T1000 (cell line): ENCODE measurements around the gene EXOSC3.
"Not testable (repeated sequence)": the region's sequence is repeated elsewhere in the genome, so short reads cannot be mapped to it uniquely, and the experiment has no call there.

ENCODE experiments used
- DNase-seq: peaks from one replicate; lab custom pipeline; 2025; ENCODE audit warnings: mixed read lengths; lab: John Stamatoyannopoulos, UW

Gene EXOSC3

DNA sequence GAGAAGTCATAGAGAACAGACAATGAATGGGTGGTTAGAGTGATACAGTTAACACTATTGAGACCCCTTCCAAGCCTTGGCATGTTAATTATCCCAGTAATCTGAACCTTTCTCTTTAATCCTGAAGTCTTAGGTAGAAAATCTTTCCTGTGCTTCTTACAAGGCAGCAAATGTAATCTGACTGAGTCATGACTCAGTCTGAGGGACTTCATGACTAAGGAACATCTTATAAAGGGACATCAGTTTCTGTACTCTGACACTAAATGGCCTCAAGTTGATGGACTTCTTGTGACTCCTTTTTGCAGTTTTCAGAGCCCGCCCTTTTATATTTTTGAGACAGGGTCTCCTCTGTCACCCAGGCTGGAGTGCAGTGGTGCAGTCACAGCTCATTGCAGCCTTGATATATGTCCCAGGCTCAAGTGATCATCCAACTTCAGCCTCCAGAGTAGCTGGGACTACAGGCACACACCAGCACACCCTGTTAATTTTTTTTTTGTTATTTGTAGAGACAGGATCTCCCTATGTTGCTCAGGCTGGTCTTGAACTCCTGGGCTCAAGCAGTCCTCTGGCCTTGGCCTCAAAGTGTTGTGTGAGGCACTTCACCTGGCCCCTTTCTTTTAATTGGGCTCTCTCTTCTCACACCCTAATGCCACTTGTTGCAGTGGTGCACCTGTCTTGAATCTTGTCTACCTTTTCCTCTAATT is 9.5 kb downstream of the EXOSC3 start:
- no peak for DNase-seq

DNA sequence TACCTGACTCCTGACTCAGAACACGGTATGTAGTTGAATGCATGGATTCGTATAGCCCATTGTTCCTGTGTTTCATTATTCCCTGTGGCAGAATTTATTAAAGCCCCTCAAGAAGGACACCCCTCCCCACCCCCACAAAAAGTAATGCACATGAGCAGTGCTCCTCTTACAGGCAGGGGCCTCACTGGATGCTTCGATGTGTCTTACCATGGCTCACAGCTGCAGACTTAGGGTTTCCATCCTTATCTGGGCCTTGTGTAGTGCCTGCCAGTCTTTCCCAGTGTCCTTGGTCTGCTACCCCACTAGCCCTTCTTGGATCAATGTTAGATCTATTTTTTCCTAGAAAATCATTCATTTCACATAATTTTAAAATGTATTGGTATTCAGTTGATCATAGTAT is 14.9 kb downstream of the EXOSC3 start:
- no peak for DNase-seq

DNA sequence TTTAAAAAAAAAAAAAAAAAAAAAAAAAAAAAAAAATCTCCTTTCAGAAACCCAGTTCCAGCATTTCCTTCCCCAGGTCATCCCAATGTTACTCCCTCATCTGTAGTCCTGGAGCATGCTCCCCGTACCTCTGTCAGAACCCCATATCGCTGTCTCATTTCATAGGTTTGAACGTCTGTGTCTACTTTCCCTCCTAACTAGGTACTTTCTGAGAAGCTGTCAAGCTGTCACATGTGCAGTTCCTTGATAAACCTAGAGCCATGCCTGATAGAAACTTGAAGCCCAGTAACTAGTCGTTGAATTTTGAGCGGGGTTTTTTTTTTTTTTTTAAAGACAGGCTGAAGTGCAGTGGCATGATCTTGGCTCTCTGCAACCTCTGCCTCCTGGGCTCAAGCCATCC is 15.6 kb downstream of the EXOSC3 start:
- DNase-seq = no peak

GRCh38 chr9:37765263-37765662 is 19.6 kb downstream of the EXOSC3 start:
- DNase-seq = not testable (repeated sequence)

DNA sequence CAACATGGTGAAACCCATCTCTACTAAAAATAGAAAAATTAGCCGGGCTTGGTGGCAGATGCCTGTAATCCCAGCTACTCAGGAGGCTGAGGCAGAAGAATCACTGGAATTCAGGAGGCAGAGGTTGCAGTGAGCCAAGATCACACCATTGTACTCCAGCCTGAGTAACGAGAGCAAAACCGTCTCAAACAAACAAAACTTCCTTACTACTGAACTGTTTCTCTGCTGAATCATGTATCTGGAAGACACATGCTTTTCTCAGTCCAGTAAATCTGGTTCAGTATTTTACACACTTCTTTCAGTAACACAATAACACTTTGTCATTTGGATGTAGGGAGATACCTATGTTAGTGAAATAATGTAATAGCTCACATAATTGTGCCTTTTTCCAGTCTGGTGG is 23.4 kb downstream of the EXOSC3 start:
- no peak for DNase-seq

- DNase-seq = no peak
Observed at GRCh38 chr9:37760416-37761161, 24.3 kb downstream of the EXOSC3 start.

DNA sequence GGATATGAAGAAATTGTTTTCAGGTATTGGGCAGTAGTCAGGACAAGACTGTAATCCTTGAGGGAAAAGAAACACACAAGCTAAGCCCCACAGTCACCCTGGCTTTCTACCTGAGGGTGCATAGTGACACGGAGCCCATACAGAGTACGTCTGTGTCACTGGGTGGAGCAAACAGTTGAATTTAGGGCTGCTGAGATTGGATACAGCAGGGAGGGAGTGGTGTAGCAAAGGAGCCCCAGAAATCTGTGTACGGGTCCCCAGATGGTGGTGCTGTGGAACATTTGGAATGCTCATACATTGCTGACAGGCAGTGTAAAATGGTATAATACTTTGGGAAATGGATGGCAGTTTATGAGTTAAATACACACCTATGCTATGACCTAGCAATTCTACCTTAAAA is 26.1 kb downstream of the EXOSC3 start:
- DNase-seq = no peak

DNA sequence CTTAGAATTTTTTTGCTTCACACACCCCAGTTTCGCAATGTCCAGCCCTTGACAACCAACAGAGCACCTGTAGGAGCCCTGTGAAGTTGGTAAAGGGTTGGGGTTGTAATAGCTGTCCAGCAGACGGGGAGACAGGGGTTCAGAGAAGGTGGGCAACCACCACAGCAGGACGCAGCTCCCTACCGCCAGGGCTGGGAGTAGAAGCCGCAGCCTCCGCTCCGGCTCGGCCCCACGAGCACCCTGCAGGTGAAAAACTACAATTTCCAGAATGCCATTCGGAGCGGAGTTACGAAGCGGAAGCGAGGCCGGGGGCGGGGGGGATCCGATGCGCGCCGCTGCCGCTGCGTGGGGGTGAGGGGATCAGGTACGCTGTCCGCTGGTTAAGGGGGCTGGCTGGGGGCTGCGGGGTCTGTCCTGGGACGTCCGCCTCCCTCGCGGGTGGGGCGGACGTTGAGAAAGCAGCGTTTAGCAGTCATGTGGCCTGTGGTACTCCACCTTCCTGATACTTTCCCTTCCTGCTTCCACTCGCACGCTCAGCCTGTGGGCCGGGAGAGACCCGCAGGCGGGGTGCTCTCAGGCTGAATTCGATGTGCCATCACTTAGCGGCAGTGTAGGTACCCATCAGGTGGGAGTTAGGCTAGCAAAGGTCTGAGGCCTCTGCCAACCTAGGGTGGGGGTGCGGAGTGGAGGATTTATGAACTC is 31.2 kb downstream of the EXOSC3 start, which contains the start of gene TRMT10B:
Gene TRMT10B (plus strand): TSS at position 317 of the 702 bp plus-strand sequence. CDS start 8,127 bp downstream, outside the sequence.
- DNase-seq = no peak

DNA sequence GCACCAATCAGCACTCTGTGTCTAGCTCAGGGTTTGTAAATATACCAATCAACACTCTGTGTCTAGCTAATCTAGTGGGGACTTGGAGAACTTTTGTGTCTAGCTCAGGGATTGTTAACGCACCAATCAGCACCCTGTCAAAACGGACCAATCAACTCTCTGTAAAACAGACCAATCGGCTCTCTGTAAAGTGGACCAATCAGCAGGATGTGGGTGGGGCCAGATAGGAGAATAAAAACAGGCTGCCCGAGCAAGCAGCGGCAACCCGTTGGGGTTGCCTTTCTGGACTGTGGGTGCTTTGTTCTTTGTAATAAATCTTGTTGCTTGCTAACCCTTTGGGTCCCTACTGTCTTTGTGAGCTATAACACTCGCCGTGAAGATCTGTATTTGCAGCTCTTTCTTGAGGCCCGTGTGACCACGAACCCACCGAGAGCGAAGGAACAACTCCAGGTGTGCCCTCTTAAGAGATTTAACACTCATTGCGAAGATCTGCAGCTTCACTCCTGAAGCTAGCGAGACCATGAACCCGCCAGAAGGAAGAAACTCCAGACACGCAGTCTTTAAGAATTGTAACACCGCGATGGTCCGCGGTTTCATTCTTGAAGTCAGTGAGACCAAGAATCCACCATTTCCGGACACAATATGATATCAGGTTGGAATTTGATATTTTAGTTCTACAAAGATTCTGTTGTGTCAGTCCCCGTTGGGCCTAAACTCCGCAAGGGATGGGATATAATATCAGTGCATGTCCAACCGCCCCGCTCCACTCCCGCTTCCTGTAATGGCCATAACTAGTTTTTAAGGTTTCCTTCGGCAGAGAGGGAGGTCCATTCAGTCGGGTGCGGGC is 32.0 kb downstream of the EXOSC3 start:
- DNase-seq = no peak

GRCh38 chr9:37752112-37752511 is 32.8 kb downstream of the EXOSC3 start:
- DNase-seq = not testable (repeated sequence)

- DNase-seq = not testable (repeated sequence)
Observed at GRCh38 chr9:37751704-37752103, 33.2 kb downstream of the EXOSC3 start.

- DNase-seq = no peak
Observed at GRCh38 chr9:37751186-37751585, 33.7 kb downstream of the EXOSC3 start.

GRCh38 chr9:37749129-37749528 is 35.7 kb downstream of the EXOSC3 start:
- DNase-seq = no peak

GRCh38 chr9:37747271-37747753 is 37.6 kb downstream of the EXOSC3 start:
- no peak for DNase-seq

DNA sequence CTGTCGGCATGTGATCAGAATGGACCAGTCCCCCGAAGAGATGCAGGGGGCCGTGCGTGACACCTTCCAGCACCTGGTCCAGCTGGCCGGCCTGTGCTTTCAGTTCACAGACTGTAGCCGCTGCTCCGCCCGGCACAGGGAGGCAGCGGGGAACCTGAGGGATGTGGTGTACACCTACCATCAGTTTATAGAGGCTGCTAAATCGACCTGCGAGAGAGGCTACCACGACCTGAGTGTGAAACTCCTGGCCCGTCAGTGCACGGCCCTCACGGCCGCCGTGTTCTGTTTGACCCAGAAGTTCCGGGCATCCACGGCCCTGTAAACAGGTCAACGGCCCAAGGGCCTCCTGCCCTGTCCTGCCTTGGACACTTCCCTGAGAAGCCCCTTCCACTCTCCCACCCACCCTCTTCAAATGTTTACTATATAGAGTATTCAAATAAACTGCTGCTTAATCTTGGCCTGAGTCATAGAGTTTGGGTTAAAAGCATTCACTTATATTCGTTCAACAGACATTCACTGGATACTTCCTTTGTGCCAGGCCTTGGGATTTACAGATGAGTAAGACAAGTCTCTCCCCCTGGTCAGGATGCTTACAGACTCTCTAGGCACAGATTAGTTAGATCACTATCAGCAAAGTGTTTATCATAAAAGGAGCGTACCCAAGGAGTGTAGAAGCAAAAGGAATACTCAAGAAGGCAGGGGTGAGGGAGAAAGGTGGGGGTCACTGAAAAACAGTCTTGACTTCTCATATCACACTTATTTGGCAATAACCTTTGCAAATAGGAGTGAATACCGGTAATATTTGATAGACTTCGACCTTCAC is 38.2 kb downstream of the EXOSC3 start:
- peak; percentile 15 for DNase-seq

GRCh38 chr9:37745970-37746369 is 38.9 kb downstream of the EXOSC3 start:
- DNase-seq = peak; percentile 14

GRCh38 chr9:37740631-37741328 is 44.1 kb downstream of the EXOSC3 start:
- no peak for DNase-seq

DNA sequence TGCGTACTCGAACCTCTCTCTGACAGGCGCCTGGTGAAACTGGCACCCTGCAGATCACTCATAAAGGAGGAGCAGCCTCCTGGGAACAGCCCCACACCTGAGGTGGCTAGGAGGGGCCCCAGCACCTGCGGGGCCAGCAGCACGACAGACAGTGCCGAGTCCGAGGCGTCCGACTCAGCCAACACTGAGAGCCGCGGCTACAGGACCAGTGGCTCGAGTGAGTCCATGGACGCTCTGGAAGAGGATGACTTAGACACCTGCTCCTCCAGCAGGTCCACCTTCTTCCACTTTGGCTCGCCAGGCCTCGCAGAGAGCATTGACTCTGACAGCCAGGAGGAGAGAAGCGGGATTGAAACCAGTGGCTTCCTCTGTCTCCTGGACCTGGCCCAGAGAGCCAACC is 44.7 kb downstream of the EXOSC3 start:
- DNase-seq = no peak

DNA sequence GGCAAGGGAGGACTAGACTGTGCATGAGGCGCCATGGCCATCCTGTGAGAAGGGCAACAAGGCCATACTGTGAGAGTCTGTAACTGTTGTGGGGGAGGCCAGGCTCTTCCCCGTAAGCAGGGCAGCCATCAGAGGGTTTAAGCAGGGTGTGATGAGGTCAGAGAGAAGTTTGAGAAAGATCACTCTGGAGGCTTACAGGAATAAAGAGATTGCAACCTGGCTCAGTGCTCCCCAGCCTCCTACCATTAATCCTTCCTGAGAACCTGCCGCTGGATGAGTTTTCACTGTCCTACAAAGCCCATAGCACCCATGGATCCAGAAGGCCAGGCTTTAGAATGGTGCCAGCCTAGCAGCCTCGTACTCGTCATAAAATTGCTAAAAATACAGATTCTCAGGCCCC is 45.6 kb downstream of the EXOSC3 start:
- DNase-seq = no peak

GRCh38 chr9:37732952-37733351 is 51.9 kb downstream of the EXOSC3 start:
- DNase-seq = no peak
